Transverse colon (tissue), 3 donors: ENCODE data around the gene PTPN9.

Source experiments
- CTCF ChIP-seq, 5 experiments: fragments of 200-600 bp in 3 of 5; fragments of 450-650 bp in 2 of 5; sonication (generic) in 3 of 5; IDR thresholded peaks; 1 replicate in 2 of 5; 2 replicates in 3 of 5; pipeline ENCODE4 v1.5.1; 2016 to 2017; ENCODE audit warnings: antibody characterized with exemption in 5 of 5, inconsistent platforms in 3 of 5, mild to moderate bottlenecking in 2 of 5, moderate library complexity in 1 of 5
- POLR2A ChIP-seq: fragments of 450-650 bp; IDR thresholded peaks from one replicate; pipeline ENCODE4 v1.6.1; 2016; ENCODE audit warnings: antibody characterized with exemption, mild to moderate bottlenecking, moderate library complexity

DNA sequence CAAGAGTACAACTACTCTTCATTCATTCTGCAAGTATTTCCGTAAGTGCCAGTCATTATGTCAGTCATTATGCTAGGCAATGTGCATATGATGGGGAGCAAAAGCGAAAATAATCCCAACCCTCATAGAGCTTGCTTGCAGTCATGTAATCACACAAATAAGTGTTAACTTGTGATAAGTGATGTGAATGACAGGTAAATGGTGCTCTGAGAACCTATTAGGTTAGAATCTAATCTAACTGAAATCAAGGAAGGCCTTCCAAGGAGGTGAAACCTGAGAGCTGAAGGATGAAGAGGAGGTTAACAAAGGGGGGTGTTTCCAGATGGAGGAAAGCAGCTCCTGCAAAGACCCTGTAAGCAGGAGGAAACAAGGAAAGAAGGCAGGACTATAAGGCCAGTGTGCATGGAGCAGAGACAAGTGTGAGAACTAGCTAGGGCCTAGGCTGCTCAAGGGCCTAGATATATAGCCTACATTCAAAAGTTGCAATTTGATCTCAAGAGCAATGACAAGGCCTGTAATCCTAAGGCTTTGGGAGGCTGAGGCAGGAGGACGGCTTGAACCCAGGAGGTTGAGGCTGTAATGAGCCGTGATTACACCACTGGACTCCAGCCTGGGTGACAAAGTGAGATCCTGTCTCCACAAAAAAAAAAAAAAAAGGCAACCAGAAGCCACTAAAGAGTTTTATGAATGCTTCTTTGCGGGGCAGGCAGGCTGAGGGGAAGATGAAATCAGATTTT, 5.3 kb downstream of the PTPN9 start:
- TF ChIP-seq CTCF (IDR thresholded peaks at IDR 0.05) = no peak
- no peak for TF ChIP-seq POLR2A
